AG04450 (cell line): ENCODE measurements around the gene ZNF317. TPM values are rescaled to one million over a fixed set of nuclear protein-coding genes. Genes with fewer than 3 reads are reported as not detected.

ENCODE experiments used
- CTCF ChIA-PET: fragments of 300-600, 350-600 bp; formaldehyde crosslinking; extraction: SDS; loops from one replicate; lab custom pipeline; 2022; ENCODE audit warnings: antibody characterized with exemption, inconsistent platforms; lab: Charles Lee
- POLR2A ChIA-PET: fragments of 350-600 bp; formaldehyde crosslinking; extraction: SDS; loops from one replicate; lab custom pipeline; 2021; ENCODE audit warnings: antibody characterized with exemption, inconsistent platforms; lab: Yijun Ruan, JAX
- DNase-seq: peaks from one replicate; pipeline ENCODE4 v3.0.0-alpha.2; 2011; ENCODE audit warnings: low read depth, low spot score
- H3K27ac ChIP-seq: one replicate; pipeline ENCODE4 v1.5.1; 2012; ENCODE audit warnings: low read depth, low read length, control low read depth
- H3K27me3 ChIP-seq: one replicate; pipeline ENCODE4 v1.6.0; 2012; ENCODE audit warnings: low read length; ENCODE audit not compliant: control insufficient read depth, insufficient read depth
- H3K4me3 ChIP-seq: 2 replicates; pipeline ENCODE4 v1.5.1; 2011; ENCODE audit warnings: mild to moderate bottlenecking, low read depth, low read length, control low read depth
- H3K9me3 ChIP-seq: 2 replicates; pipeline ENCODE4 v1.5.1; 2012; ENCODE audit warnings: low read length; ENCODE audit not compliant: control insufficient read depth, insufficient read depth
- polyA plus RNA-seq: library from polyadenylated mRNA; depleted of rRNA; stranded (reverse); fragments of >200 nt; gene quantifications from 2 replicates; pipeline ENCODE4 v1.2.3, GENCODE V29; 2011
- TF ChIP-seq, protein P1 (sequence below): IDR thresholded peaks from 2 replicates; pipeline ENCODE4 v1.5.1; 2011; ENCODE audit warnings: low read depth, low read length, control low read depth, inconsistent platforms

Gene ZNF317
- polyA plus RNA-seq, 1 experiment, result 19.6 TPM

DNA sequence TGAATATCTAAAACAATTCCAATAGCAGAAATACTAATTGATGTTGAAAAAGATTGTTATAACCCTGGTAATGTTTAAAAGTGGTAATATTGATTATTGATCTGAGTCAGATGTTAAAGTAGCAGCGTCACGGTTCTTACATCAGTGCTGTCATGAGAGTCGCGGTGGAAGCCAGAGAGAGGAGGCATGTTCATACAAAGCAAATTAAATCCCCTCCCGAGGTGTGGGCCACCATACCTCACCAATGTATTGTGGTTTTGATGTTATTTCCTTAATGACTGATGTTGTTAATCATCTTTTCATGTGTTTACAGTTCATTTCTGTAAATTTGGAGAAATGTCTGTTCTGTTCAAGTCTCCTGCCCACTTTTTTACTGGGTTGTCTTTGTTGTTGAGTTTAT is 11.2 kb downstream of the ZNF317 start:
- CTCF ChIA-PET, result no interaction called here
- POLR2A ChIA-PET, result no interaction called here
- Histone ChIP-seq H3K27ac (no peak overlapping the region), H3K27me3 (no peaks in the 10 kb centered on the region), H3K9me3 (peaks cover 80% of the 10 kb centered on the region), H3K4me3 (no peak overlapping the region)
- DNase-seq, result no peak
- TF ChIP-seq, protein P1, sequence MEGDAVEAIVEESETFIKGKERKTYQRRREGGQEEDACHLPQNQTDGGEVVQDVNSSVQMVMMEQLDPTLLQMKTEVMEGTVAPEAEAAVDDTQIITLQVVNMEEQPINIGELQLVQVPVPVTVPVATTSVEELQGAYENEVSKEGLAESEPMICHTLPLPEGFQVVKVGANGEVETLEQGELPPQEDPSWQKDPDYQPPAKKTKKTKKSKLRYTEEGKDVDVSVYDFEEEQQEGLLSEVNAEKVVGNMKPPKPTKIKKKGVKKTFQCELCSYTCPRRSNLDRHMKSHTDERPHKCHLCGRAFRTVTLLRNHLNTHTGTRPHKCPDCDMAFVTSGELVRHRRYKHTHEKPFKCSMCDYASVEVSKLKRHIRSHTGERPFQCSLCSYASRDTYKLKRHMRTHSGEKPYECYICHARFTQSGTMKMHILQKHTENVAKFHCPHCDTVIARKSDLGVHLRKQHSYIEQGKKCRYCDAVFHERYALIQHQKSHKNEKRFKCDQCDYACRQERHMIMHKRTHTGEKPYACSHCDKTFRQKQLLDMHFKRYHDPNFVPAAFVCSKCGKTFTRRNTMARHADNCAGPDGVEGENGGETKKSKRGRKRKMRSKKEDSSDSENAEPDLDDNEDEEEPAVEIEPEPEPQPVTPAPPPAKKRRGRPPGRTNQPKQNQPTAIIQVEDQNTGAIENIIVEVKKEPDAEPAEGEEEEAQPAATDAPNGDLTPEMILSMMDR, result no peak

DNA sequence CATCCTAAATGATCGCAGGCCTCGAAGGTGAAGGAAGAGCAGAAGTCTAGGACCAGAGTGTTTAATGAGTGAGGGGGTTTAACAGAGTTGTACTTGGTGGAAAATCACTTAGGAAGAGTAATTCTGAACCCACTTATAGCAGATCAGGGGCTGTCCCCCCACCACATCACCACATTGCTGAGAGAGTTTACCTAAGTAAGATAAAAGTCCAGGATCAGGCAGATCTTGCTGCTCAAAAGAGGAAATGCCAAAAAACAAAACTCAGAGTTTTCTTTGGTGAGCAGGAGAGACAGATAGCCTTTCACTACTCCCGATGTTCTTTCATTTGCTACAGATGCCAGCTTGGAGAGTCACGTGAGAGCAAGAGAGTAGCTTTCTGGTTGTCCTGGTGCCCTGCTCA is 15.4 kb downstream of the ZNF317 start:
- TF ChIP-seq, protein P1, result no peak
- CTCF ChIA-PET, result no interaction called here

DNA sequence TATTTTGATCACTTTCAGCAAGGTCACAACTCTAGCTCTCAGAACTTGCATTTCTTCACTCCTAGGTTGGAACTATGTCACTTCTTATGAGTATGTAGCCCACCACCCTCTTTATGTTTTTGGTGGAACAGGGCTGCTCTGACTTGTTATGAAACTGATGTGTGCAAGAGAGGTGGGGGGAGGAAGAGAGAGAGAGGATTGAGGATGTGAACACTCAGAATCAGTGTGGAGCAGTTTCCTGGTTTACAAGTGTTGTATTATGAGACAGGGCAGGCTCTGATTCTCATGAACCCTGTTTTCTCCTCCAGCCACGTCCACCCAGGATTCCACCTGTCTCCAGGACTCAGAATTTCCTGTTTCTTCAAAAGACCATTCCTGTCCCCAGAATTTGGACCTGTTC is 16.1 kb downstream of the ZNF317 start:
- POLR2A ChIA-PET, result no interaction called here
- CTCF ChIA-PET, result no interaction called here
- Histone ChIP-seq H3K4me3 (no peak overlapping the region), H3K27me3 (no peaks in the 10 kb centered on the region), H3K9me3 (peaks cover 85% of the 10 kb centered on the region), H3K27ac (no peak overlapping the region)
- no peak for DNase-seq
- TF ChIP-seq, protein P1, result no peak

More for the DNA sequence above, 15.4 kb downstream of the ZNF317 start:
- Histone ChIP-seq H3K9me3 (peaks cover 83% of the 10 kb centered on the region), H3K27ac (no peak overlapping the region), H3K27me3 (no peaks in the 10 kb centered on the region), H3K4me3 (no peak overlapping the region)
- no peak for DNase-seq
- POLR2A ChIA-PET, result no interaction called here

DNA sequence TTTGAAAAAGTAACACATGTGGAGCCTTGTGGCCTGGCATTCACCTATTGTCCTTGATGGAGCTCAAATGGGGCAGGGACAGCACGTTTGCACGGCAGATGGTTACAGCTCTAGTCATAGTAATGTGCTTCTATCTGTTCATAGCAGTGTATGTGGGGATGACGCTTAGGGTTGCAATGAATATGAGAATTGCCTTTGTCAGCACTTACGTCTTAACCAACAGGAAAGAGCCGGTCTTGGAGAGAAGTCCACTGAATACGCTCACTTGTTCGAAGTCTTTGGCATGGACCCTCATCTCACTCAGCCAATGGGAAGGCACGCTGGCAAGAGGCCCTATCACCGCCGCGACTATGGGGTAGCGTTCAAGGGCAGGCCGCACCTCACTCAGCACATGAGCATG is 19.7 kb downstream of the ZNF317 start:
- no peak overlapping the region for H3K27ac ChIP-seq
- ChIA-PET POLR2A (no interaction called here), CTCF (no interaction called here)
- H3K4me3 ChIP-seq, result no peak overlapping the region
- DNase-seq, result no peak
- H3K9me3 ChIP-seq, result peaks cover 93% of the 10 kb centered on the region
- TF ChIP-seq, protein P1, result no peak
- H3K27me3 ChIP-seq, result no peaks in the 10 kb centered on the region

DNA sequence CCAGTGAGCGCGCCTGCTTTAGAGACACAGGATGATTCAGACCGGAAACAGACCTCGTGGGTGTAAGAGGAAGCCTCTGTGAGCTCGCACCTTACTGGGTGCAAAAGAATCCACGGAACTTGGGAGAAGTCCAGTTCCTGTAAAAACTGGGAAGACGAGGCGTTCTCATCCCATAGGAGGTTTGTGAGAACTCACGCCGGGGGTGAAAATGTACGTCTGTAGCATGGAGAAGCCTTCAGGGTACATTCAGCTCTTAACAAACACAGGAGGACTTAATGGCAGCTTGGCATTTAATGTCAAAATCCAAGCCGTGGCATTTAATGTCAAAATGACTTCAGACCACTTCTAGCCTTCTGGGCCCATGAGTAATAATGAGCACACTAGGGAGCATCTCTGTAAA is 21.2 kb downstream of the ZNF317 start:
- TF ChIP-seq, protein P1, result no peak
- CTCF ChIA-PET, result no interaction called here
- H3K4me3 ChIP-seq, result no peak overlapping the region
- no peak for DNase-seq
- no peaks in the 10 kb centered on the region for H3K27me3 ChIP-seq
- no peak overlapping the region for H3K27ac ChIP-seq
- peaks cover 83% of the 10 kb centered on the region for H3K9me3 ChIP-seq
- POLR2A ChIA-PET, result no interaction called here
